NCI-H2171 (cell line): ENCODE results near the gene SMCO4.
"Not testable (repeated sequence)": the region's sequence is repeated elsewhere in the genome, so short reads cannot be mapped to it uniquely, and the experiment has no call there.

Experiments used
- DNase-seq: peaks from one replicate; lab custom pipeline; 2025; lab: John Stamatoyannopoulos, UW

SMCO4 gene, protein sequence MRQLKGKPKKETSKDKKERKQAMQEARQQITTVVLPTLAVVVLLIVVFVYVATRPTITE

DNA sequence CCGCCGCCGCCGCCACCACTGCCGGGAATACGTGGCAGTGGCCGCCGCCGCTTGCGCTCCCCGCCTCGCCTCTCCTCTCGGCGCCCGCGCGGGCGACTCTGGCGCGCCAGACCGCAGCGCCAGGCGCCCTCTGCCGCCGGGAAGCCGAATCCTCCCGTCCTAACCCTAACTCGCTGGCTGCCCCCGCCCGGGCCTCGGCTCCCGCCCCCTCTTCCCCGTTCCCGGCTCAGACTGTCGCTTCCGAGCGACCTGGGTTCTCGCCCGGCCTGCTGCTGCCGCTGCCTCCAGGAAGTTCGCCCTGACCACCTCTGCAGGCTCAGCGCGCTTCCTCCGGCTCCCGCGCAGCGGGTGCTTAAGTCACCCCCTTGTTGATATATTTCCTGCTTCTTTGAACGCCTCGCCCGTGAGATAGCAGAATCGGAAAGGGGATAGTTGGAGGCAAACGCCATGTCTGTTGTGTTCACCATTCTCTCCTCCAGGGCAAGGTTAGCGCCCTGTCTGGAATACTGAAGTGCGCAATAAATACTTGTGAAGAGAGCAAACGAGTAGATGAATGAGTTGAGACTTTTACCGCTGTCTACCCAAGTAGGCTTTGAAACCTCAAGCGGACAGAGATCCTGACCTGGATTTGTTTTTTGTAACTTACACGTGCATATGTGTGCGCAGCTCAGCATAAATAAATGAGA is at the start of gene SMCO4:
TSS of gene SMCO4 (minus strand) at position 100 of the 686 bp plus-strand sequence. CDS start 64,202 bp downstream, outside the sequence.
- peak; percentile 55 for DNase-seq

DNA sequence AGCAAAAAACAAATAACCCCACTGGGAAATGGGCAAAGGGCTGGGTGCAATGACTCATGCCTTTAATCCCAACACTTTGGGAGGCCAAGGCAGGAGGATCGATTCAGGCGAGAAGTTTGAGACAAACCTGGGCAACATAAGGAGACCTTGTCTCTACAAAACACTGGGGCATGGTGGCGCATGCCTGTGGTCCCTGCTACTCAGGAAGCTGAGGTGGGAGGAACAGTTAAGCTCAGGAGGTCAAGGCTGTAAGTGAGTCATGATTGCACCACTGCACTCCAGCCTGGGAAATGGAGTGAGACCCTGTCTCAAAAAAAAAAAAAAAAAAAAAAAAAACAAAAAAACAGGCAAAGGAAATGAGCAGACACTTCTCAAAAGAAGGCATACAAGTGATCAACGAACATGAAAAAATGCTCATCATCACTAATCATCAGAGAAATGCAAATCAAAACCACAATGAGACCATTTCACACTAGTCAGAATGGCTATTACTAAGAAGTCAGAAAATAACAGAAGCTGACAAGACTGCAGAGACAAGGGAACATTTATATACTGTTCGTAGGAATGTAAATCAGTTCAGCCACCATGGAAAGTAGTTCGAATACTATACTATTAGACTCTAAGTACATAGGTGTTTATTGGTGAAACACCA is 48.2 kb upstream of the SMCO4 start:
- no peak for DNase-seq

DNA sequence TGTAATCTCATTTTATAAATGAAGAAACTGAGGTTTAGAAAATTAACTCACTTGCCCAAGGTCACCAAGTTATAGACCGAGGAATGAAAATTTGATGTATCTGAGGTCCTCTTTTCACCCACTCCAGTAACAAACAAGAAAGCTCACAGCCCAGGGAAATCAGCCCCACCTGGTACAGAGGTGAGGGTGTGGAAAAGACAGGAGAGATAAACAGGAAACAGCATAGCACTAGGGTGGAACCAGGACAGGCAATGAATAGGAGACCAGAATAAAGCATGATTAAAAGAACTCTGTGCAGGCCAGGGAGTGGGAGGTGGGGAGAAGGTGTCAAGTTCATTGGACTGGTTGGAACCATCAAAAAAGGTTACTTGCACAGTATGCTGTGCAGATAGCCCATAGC is 46.2 kb upstream of the SMCO4 start:
- no peak for DNase-seq

DNA sequence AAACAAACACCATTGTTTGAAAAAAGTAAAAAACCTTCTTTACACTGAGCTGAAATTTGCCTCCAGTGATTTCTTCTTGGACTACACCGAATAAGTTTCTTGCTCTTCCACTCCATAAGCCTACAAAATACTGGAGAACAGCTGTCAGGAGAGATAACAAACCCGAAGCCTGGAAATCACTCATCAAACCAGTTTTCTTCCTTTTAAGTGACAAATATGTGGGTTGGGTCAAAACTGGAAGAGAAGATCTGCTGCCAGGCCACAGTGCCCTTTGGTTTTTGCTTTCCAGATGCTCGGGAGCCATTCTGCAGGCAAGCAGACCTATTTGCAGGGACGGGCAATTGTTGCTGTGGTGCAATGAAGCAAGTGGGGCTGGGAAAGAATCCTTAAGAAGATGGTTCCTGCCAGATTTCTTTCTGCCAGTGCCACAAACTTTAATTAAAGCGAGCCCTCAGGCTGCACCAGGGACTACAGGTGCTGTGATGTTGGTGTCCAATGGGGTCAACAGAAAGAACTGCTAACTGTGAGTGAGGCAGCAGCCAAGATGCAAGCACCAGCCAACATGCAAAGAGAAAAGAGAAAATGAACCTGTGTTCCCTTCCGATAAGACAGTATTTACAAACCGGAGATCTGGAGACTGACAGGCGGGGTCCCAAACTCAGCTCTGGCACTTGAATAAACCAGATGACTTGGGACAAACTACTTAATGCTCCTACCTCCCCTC is 44.8 kb upstream of the SMCO4 start:
- no peak for DNase-seq

DNA sequence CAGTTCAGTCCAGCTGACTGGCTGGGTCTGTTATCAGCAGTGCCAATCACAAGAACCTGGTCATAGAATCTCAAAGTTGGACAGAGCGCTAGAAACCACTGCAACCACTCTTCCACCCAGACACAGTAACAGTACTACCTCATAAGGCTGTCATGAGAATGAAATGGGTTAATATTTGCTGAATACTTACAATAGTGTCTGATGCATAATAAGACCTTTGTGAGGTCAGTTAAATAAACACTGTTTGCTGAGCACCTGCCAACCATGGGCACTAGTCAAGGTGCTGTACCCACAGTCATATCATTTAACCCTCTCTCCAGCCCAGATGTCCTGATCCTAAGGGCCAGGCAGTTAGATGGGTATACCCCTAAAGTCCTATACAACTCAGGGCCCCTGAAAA is 44.2 kb upstream of the SMCO4 start:
- DNase-seq = not testable (repeated sequence)

DNA sequence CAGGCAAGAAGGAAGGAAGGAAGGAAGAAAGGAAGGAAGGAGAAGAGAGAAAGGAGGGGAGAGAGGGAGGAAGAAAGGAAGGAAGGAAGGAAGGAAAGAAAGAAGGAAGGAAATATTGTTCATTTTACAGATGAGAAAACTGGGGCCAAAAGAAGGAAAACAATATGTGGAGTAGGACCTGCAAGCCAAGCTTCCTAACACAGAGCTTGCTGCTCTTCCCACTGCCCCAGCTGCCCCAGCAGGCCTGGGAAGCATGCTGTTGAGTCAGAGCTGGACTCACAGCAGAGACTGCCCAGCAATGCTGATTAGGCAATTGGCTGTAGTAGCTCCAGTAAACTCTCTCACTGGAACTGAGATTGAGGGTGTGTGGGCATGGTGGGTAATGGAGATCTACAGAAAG is 42.6 kb upstream of the SMCO4 start:
- DNase-seq = no peak

DNA sequence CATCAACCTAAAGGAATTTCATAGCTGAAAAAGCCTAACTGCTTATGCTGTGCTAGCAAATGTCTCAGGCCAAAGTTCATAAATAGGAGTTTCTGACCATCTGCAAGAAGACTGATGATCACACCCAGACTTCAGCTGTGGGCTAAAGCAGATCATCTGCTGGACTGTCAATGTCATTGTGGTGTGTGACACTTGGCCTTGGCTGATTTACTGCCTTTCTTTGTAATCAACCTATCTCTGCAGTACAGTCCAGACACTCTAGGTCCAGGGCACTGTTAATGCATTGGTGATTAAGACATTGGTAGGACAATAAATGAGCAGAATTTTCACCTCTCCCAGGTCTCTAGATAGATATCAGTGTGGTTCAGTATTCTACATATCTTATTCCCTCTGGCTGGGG is 40.3 kb upstream of the SMCO4 start:
- no peak for DNase-seq

DNA sequence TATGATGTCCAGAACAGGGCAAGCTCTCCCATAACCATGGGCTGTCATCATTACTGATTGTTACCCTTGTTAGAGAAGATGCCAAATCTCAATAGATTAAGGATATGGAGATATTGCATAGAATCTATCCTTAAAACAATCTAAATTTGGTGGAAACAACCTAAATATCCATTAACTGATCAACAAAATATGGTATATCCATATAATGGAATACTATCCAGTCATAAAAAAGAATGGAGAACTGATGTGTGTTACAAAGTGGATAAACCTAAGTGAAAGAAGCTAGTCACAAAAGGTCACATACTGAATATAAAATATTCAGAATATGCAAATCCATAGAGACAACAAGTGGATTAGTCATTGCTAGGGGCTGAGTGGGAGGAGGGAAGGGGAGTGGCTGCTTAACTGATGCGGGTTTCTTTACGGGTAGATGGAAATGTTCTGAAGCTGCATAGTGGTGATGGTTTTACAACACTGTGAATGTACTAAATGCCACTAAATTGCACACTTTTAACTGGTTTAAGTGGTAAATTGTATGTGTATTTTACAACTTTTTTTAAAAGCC is 36.1 kb upstream of the SMCO4 start:
- DNase-seq = no peak

DNA sequence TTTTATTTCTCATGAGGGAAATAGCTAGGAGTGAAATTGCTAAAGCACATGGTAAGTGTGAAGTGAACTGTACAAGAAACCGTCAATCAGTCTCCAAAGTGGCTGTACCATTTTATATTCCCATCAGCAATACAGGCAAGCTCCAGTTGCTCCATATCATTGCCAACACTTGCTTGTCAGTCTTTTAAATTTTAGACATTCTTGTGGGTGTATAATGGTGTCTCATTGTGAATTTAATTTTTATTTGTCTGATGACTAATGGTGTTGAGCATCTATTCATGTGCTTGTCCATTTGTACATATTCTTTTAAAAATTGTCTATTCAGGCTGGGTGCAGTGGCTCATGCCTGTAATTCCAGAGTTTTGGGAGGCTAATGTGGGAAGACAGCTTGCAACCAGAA is 34.1 kb upstream of the SMCO4 start:
- no peak for DNase-seq

DNA sequence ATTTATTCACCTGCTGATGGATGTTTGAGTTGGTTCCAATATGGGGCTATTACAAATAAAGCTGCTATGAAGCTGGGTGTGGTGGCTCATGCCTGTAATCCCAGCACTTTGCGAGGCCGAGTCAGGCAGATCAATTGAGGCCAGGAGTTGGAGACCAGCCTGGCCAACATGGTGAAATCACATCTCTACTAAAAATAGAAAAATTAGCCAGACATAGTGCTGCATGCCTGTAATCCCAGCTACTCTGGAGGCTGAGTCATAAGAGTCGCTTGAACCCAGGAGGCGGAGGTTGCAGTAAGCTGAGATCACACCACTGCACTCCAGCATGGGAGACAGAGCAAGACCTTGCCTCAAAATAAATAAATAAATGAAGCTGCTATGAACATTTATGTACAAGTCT is 33.7 kb upstream of the SMCO4 start:
- DNase-seq = not testable (repeated sequence)

DNA sequence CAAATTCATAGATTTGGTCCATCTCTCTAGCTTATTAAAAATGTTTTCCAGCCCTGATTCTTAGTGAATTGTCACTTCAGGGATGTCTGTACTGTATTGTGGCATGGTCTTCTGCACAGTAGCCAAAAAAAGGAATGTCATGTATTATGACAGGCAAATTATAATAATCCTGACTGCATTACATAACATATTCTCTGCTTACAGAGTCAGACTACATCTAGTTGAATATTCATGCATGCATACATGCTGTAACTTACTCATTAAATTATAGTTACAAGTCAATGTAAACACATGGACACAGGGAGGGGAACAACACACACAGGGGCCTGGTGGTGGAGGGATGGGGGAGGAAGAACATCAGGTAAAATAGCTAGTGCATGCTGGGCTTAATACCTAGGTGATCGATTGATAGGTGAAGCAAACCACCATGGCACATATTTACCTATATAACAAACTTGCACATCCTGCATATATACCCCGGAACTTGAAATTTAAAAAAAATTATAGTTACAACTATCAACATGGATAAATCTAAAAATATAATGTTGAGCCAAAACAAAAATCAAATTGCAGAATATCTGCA is 31.5 kb upstream of the SMCO4 start:
- DNase-seq = no peak

DNA sequence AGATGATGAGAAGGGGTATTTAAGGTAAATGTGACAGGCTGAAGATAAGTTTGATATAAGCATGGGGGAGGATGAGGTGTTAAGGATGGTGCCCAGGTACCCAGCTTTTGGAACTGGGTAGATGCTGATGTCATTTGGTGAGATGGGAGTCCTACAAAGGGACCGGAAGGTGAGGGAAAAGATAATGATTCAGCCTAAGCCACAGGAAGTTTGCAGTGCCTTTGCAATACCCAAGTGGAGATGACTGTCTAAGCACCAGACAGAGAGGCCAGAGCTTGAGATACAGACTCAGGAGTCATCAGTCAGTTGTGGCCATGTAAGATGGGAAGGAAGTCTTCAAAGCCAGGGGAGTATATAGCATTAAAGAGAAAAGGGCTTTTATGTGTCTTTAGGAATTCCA is 30.0 kb upstream of the SMCO4 start:
- DNase-seq = no peak

DNA sequence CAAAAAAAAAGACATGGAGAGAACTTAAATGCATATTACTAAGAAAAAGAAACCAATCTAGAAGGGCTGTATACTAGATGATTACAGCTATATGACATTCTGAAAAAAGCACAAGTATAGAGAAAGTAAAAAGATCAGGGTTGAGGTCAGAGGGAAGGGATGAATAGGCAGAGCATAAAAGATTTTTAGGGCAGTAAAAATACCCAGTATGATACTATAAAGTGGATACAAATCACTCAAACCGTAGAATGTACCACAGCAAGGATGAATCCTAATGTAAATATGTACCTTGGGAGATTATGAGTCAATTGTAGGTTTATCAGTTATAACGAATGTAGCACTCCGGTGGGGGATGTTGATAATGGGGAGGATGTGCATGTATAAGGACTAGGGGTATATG is 29.4 kb upstream of the SMCO4 start:
- no peak for DNase-seq

DNA sequence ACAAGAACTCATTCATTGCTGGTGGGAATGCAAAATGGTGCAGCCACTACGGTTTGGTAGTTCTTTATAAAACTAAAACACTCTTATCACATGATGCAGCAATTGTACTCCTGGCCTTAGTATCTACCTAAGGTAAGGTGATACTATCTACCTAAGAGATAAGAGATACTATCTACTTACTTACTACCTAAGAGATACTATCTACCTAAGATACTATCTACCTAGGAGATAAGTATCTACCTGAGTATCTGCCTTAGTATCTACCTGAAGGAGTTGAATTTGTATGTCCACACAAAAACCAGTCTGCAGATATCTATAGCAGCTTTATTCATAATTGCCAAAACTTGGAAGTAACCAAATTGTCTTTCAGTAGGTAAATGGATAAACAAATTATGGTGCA is 29.0 kb upstream of the SMCO4 start:
- DNase-seq = no peak

DNA sequence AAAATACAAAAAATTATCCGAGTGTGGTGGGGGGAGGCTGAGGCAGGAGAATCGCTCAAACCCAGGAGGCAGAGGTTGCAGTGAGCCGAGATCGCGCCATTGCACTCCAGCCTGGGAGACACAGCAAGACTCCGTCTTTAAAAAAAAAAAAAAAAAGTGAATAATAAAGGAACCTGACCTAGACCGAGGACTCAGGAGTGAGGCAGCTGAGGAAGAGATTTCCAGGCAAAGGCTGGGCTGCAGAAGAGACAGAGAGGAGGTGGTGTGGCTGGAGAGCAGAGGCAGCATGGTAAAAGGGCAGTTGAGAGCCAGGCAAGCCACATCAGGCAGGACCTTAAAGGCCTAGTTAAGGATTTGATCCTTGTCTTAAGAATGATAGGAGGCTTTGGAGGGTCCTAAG is 28.4 kb upstream of the SMCO4 start:
- DNase-seq = no peak

DNA sequence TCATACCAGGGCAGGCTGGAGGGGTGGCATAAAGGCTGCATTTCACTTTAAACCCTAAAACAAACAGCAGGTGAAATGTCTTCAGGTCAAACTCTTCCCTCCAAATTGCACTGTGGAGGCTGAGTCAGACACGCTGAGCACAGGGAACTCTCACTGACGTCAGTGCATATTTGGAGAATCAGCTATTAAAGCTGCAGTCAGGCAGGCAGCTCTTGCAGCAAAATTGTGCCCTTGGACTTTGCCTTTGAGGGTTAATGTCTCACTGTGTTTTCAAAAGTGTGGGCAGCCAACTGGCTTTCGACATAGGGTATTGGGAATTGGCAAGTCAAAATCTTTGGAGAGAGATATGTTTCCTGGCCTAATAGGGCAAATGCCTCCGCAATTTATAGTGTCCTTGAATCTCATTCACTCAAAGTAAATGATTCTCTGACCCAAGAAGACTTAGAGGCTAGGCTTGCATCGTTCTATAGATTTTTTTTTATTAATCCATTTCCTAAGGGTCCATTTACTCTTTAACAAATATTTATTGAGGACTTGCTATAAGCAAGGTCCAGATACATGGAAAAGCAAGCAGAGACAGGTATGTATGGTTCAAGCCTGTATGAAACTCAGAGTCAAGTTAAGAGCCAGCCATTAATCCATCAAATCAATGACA is 27.7 kb upstream of the SMCO4 start:
- no peak for DNase-seq

DNA sequence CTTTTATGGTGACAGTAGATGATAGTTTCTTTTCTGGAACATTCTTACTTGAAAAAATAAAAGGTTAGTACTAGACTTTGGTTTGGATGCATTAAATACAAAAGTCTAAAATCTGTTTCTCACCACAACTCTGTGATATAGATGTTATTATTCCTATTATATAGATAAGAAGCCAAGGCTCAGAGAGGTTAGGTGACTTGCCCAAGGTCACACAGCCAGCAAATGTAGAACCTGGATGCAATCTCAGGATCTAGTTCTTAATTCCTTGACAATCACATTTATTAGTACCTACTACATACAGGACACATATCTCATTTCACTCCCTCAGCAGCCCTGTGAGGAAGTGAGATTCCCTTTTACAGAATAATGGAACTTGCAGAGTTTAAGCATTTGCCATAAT is 26.3 kb upstream of the SMCO4 start:
- no peak for DNase-seq

DNA sequence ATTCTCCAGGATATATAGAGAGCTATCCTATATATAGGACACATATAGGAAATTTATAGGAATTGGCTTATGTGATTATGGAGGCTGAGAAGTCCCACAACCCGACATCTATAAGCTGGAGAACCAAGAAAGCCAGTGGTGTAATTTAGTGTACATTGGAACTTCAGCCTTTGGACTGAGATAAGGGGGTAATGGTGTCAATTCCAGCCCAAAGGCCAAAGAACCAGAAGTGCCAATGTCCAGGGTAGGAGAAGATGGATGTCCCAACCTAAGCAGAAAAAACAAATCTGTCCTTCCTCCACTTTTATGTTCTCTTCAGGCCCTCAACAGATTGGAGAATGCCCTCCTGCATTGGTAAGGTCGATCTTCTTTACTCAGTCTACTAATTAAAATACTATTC is 25.5 kb upstream of the SMCO4 start:
- DNase-seq = no peak

DNA sequence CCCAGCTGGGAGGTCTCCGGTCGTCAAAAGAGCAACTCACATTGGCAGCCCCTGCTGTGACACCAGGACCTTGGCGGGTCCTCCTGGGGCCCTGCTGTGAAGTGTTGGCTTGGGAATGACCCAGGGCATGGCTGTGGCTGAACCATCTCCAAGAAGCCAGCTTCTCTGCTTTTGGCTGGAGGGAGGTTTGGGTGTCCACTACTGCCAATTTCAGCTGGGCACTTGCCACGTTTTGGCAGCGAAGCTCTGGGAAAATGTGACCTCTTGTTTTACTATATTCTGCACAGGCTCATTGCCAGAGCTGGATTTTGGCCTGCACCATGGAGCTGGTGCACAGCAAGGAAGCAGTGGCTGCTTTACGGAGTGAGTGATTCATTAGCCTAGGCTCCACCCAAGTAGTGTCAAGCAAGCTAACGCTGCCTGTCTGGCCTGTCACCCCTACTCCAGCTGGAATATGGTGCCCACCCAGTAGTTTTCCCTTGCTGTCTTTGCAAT is 24.3 kb upstream of the SMCO4 start:
- no peak for DNase-seq

DNA sequence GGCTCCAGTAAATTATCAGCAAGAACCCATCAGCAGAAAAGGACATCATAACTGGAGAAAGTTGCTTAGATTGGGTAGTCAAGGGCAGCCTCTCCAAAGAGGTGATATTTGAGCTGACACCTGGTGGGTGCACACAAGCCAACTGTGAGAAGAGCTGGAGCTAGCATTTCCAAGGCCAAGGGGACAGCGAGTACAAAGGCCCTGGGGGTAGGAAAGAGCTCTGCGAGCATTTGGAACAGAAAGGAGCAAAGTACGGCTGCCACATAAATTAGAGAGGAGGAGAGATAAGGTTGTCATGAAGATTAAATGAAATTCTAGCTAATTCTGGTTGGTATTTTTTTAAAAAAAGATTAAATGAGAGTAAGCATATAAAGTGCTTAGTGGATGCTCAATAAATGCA is 21.7 kb upstream of the SMCO4 start:
- DNase-seq = no peak

DNA sequence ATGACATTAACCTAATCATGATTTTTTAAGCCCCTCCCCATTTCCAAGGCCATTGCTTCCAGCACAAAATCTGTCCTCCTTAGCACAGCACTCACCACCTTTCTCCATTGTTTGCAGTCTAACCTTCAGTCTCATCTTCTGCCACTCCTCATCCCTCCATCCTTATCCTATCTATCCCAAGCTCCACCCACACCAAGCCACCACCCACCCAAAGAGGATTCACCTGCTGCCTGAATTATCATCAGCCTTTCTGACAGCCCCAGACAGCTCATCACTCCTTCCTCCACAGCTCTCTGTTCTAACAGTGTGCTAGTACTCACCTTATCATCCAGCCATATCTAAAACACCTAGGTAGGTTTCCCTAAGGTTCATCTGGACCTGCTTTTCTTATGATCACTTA is 20.7 kb upstream of the SMCO4 start:
- DNase-seq = no peak
